Mesenchymal stem cell (in vitro differentiated cells and primary cell): ENCODE results near the gene MACROD2.

Source experiments
- DNase-seq: peaks from one replicate; pipeline ENCODE4 v3.0.0-alpha.2; 2013
- H2AFZ ChIP-seq: one replicate; pipeline ENCODE4 v1.6.1; 2013; ENCODE audit warnings: low read depth, mild to moderate bottlenecking, control low read depth, inconsistent platforms, low read length, moderate library complexity
- H2AK5ac ChIP-seq: 2 replicates; pipeline ENCODE4 v1.6.1; 2013; ENCODE audit warnings: low read length, moderate library complexity, mild to moderate bottlenecking, inconsistent platforms; ENCODE audit not compliant: severe bottlenecking
- H2BK120ac ChIP-seq: one replicate; pipeline ENCODE4 v1.6.1; 2013; ENCODE audit warnings: low read depth, mild to moderate bottlenecking, inconsistent platforms, low read length, moderate library complexity
- H2BK12ac ChIP-seq, 2 experiments: one replicate each; pipeline ENCODE4 v1.6.1; 2013; ENCODE audit warnings: inconsistent platforms in 2 of 2, low read length in 2 of 2, mild to moderate bottlenecking in 2 of 2, moderate library complexity in 2 of 2, control low read depth in 1 of 2
- H2BK15ac ChIP-seq: one replicate; pipeline ENCODE4 v1.6.1; 2013; ENCODE audit warnings: mild to moderate bottlenecking, low read depth, inconsistent platforms; ENCODE audit not compliant: poor library complexity, severe bottlenecking
- H2BK5ac ChIP-seq: 2 replicates; pipeline ENCODE4 v1.6.1; 2013; ENCODE audit warnings: low read depth, mild to moderate bottlenecking, low read length, control low read depth, inconsistent platforms; ENCODE audit not compliant: poor library complexity, severe bottlenecking
- H3K14ac ChIP-seq, 2 experiments: one replicate each; pipeline ENCODE4 v1.6.1; 2013; ENCODE audit warnings: inconsistent platforms in 2 of 2, low read length in 2 of 2, control low read depth in 1 of 2, mild to moderate bottlenecking in 1 of 2, moderate library complexity in 1 of 2
- H3K18ac ChIP-seq, 2 experiments: one replicate each; pipeline ENCODE4 v1.6.1; 2013; ENCODE audit warnings: inconsistent platforms in 2 of 2, low read length in 2 of 2, control low read depth in 1 of 2, low read depth in 1 of 2, mild to moderate bottlenecking in 1 of 2
- H3K23ac ChIP-seq, 2 experiments: one replicate each; pipeline ENCODE4 v1.6.1; 2013; ENCODE audit warnings: inconsistent platforms in 2 of 2, low read length in 2 of 2, mild to moderate bottlenecking in 2 of 2, moderate library complexity in 2 of 2, control low read depth in 1 of 2
- H3K27ac ChIP-seq: 2 replicates; pipeline ENCODE4 v1.5.1; 2013; ENCODE audit warnings: mild to moderate bottlenecking, moderate library complexity, low read length, control low read depth, inconsistent platforms; ENCODE audit not compliant: poor library complexity, severe bottlenecking
- H3K27me3 ChIP-seq, 2 experiments: 2 replicates each; pipeline versions ENCODE4 v1.6.1 to v1.7.0; 2013; ENCODE audit warnings: low read length in 2 of 2, mild to moderate bottlenecking in 2 of 2, moderate library complexity in 2 of 2, control low read depth in 1 of 2, inconsistent platforms in 1 of 2; ENCODE audit not compliant: control insufficient read depth in 1 of 2, insufficient read depth in 1 of 2
- H3K36me3 ChIP-seq, 2 experiments: 2 replicates each; pipeline versions ENCODE4 v1.6.1 to v1.7.0; 2013; ENCODE audit warnings: low read length in 2 of 2, control low read depth in 1 of 2, inconsistent platforms in 1 of 2, low read depth in 1 of 2, mild to moderate bottlenecking in 1 of 2; ENCODE audit not compliant: insufficient read depth in 2 of 2, control insufficient read depth in 1 of 2
- H3K4ac ChIP-seq, 2 experiments: one replicate each; pipeline ENCODE4 v1.6.1; 2013; ENCODE audit warnings: inconsistent platforms in 2 of 2, low read length in 2 of 2, mild to moderate bottlenecking in 2 of 2, moderate library complexity in 2 of 2, control low read depth in 1 of 2, low read depth in 1 of 2
- H3K4me1 ChIP-seq: 2 replicates; pipeline ENCODE4 v1.6.1; 2013; ENCODE audit warnings: low read depth, low read length, control low read depth; ENCODE audit not compliant: control insufficient read depth, insufficient read depth
- H3K4me2 ChIP-seq: 2 replicates; pipeline ENCODE4 v1.6.1; 2013; ENCODE audit warnings: low read length, mild to moderate bottlenecking, inconsistent platforms; ENCODE audit not compliant: poor library complexity, severe bottlenecking
- H3K4me3 ChIP-seq, 2 experiments: 2 replicates each; pipeline versions ENCODE4 v1.5.1 to v1.7.0; 2013; ENCODE audit warnings: low read length in 2 of 2, mild to moderate bottlenecking in 2 of 2, control low read depth in 1 of 2, low read depth in 1 of 2; ENCODE audit not compliant: insufficient read depth in 1 of 2
- H3K79me1 ChIP-seq: replicated peaks from 2 replicates; pipeline ENCODE4 v1.6.1; 2013; ENCODE audit warnings: mild to moderate bottlenecking, control low read depth, low read length, inconsistent platforms; ENCODE audit not compliant: poor library complexity, severe bottlenecking
- H3K9ac ChIP-seq: 2 replicates; pipeline ENCODE4 v1.7.0; 2013; ENCODE audit warnings: mild to moderate bottlenecking, low read length, moderate library complexity
- H3K9me3 ChIP-seq: 2 replicates; pipeline ENCODE4 v1.7.0; 2013; ENCODE audit warnings: mild to moderate bottlenecking, low read length; ENCODE audit not compliant: control insufficient read depth
- H4K8ac ChIP-seq: one replicate; pipeline ENCODE4 v1.6.1; 2013; ENCODE audit warnings: inconsistent platforms, mild to moderate bottlenecking, low read length, moderate library complexity
- H4K91ac ChIP-seq: one replicate; pipeline ENCODE4 v1.6.1; 2013; ENCODE audit warnings: mild to moderate bottlenecking, low read length, inconsistent platforms
- WGBS: methylation state at CpG from one replicate; pipeline ENCODE4 v1.1.7; 2013; ENCODE audit warnings: mixed read lengths; 5-methylcytosine and 5-hydroxymethylcytosine counted together

MACROD2 gene

DNA sequence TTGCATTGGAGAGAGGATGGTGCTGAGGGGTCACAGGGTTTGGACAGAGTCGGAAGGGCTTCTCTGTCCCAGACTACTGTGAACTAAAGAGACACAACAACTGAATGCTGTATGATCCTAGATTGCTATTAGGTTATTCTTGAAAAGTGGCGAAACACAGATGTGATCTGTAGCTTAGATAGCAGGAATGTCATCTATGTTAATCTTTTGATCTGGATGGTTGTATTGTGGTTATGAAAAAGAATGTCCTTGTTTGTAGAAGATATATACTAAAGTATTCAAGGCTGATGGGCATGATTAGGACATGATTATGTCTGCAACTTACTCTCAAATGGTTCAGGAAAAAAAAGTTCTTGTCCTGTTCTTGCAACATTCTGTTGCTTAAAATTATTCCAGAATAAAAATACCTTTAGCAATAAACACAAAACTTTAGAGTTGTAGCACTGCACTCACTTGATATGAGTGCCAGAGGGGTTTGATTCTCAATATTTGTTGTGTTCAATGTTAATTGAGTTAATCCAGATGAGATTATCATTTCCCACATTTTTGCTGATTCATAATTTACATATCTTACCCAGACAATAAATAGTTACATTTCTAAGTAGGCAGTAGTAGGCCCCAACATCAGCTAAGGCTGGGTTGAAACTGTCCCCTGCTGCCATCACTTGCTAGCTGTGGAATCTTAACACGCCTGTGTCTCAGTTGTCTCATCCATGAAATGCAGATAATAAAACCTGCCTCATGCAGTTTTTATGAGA, 1932.8 kb downstream of the MACROD2 start:
- Histone ChIP-seq H4K8ac (no peak overlapping the region), H2BK15ac (no peak overlapping the region), H3K4ac (no peak overlapping the region), H3K79me1 (peaks cover 12% of the 10 kb centered on the region), H2AFZ (no peak overlapping the region), H3K14ac (no peak overlapping the region), H3K4me1 (peaks cover 2% of the 10 kb centered on the region), H3K27me3 (no peaks in the 10 kb centered on the region), H2AK5ac (no peak overlapping the region), H2BK120ac (no peak overlapping the region), H3K36me3 (peaks cover 0 to 7% of the 10 kb centered on the region in 2 experiments), H3K4me3 (no peak overlapping the region), H2BK12ac (no peak overlapping the region), H4K91ac (no peak overlapping the region), H3K18ac (no peak overlapping the region), H2BK5ac (no peak overlapping the region), H3K27ac (no peak overlapping the region), H3K9me3 (no peaks in the 10 kb centered on the region), H3K23ac (no peak overlapping the region), H3K4me2 (no peak overlapping the region), H3K9ac (no peak overlapping the region)
- no peak for DNase-seq
- WGBS = 65% methylated on average over 3 of the region's 3 CpGs

DNA sequence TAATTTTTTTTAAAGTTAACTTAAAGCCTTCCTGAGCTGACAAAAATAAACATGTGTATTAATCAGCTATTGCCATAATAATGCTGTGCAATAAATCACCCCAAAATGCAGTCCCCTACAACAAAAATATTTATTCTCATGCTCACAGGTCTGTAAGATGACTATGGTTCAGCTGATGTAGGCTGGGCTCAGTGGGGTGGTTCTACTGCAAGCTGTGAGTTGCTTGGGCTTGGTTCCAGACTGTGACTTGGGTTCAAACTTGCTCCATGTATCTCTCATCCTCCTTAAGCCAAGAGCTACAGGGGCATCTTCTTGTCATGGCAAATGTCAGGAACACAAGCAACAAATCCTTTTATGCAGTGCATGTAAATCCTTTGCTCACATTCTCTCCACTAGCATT, 1933.6 kb downstream of the MACROD2 start:
- H3K27me3 ChIP-seq = no peaks in the 10 kb centered on the region
- H3K9me3 ChIP-seq = no peaks in the 10 kb centered on the region
- peaks cover 15% of the 10 kb centered on the region for H3K79me1 ChIP-seq
- H4K8ac ChIP-seq = no peak overlapping the region
- no peak overlapping the region for H2AFZ ChIP-seq
- no peak overlapping the region for H3K4me2 ChIP-seq
- no peak for DNase-seq
- no peak overlapping the region for H3K4ac ChIP-seq
- no peak overlapping the region for H3K18ac ChIP-seq
- H2BK120ac ChIP-seq = no peak overlapping the region
- H3K9ac ChIP-seq = no peak overlapping the region
- H2BK12ac ChIP-seq = no peak overlapping the region
- no peak overlapping the region for H2BK5ac ChIP-seq
- H3K4me3 ChIP-seq = no peak overlapping the region
- no peak overlapping the region for H2AK5ac ChIP-seq
- H3K27ac ChIP-seq = no peak overlapping the region
- no peak overlapping the region for H3K23ac ChIP-seq
- H3K4me1 ChIP-seq = peaks cover 3% of the 10 kb centered on the region
- peaks cover 0 to 7% of the 10 kb centered on the region in 2 experiments for H3K36me3 ChIP-seq
- H4K91ac ChIP-seq = no peak overlapping the region
- no peak overlapping the region for H3K14ac ChIP-seq
- no peak overlapping the region for H2BK15ac ChIP-seq

DNA sequence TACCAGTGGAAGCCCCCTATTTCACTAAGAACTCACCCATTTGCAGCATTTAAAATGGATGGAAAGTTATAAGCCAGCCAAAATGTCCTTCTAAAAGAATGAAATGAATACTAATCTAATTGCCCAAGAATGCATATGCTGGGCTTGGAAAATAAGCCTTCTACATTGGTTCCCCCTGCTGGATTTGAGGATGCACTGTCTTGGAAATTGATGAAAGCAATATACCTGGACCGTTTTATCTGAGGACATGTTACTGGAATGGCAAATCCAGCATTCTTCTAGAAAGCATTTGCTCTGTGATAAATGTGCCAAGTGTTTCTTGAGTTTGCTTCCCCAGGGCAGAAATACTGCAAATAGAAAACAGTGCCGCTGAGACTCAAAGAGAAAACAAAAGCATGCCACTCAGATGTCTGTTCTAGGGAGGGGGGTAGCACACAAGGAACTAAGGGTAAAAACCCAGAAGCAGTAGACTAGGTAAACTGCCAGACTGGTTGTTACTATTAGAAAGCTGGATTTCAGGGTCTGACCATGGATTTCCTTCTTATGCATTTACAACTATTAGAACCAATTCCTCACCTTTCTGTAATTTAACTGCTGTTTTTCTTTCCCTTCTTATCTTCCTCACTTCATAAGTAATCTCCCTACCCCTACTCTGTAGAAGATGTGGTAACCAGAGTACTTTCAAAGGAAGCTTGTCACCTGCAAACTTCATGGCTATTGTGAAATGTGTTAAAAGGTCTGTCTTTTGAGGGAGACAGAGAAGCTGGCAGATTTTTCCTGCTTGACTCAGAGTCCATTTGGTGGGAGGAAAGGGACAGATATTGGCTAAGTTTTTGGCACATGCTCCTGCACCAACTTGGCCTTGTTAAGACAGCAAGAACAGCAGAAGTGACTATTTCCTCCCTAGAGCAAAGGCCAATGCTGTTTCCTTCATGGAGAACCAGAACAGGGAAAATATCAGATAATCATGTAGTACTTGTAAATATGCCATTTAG, 1935.3 kb downstream of the MACROD2 start:
- no peaks in the 10 kb centered on the region for H3K9me3 ChIP-seq
- peak; percentile 25 for DNase-seq
- H3K79me1 ChIP-seq = peaks cover 15% of the 10 kb centered on the region
- H2AFZ ChIP-seq = no peak overlapping the region
- no peak overlapping the region for H3K4ac ChIP-seq
- no peak overlapping the region for H2BK120ac ChIP-seq
- no peak overlapping the region for H4K91ac ChIP-seq
- WGBS = 37% methylated on average over 2 of the region's 2 CpGs
- H2AK5ac ChIP-seq = peak overlapping the region; percentile 28
- H4K8ac ChIP-seq = no peak overlapping the region
- no peak overlapping the region for H2BK5ac ChIP-seq
- no peak overlapping the region for H3K23ac ChIP-seq
- H3K4me3 ChIP-seq = no peak overlapping the region
- no peak overlapping the region for H2BK12ac ChIP-seq
- H3K14ac ChIP-seq = no peak overlapping the region
- H2BK15ac ChIP-seq = no peak overlapping the region
- no peak overlapping the region for H3K18ac ChIP-seq
- H3K27ac ChIP-seq = peak overlapping the region; percentile 28
- H3K4me1 ChIP-seq = peaks cover 3% of the 10 kb centered on the region
- H3K9ac ChIP-seq = no peak overlapping the region
- no peak overlapping the region for H3K4me2 ChIP-seq
- peaks cover 0 to 10% of the 10 kb centered on the region in 2 experiments for H3K36me3 ChIP-seq
- H3K27me3 ChIP-seq = no peaks in the 10 kb centered on the region

DNA sequence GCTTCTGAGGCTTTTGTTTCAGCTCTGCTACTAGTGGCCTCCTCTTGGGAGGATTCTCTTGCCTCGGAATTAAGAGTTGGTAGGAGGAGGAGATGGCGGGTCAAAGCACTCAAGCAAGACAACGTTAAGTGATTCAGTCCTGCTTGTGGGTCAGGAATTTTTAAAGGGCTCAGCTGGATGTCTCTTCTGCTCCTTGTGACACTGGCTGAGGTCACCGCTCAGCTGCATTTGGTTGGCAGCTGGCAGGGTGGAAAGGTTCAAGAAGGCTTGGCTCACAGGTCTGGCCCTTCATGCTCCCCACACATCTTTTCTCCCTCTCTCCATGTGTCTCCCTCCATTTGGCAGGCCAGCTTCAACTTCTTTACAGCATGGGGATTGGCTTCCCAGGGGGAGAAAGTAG, 1936.6 kb downstream of the MACROD2 start:
- H3K14ac ChIP-seq = no peak overlapping the region
- no peak overlapping the region for H2AFZ ChIP-seq
- H3K27ac ChIP-seq = peak overlapping the region; percentile 47
- H3K27me3 ChIP-seq = no peaks in the 10 kb centered on the region
- peaks cover 10% of the 10 kb centered on the region for H3K79me1 ChIP-seq
- no peak overlapping the region for H4K8ac ChIP-seq
- no peak overlapping the region for H2BK120ac ChIP-seq
- H3K18ac ChIP-seq = no peak overlapping the region
- H2BK15ac ChIP-seq = no peak overlapping the region
- H3K4me3 ChIP-seq = no peak overlapping the region
- peaks cover 3% of the 10 kb centered on the region for H3K4me1 ChIP-seq
- no peak overlapping the region for H2BK12ac ChIP-seq
- peaks cover 0 to 7% of the 10 kb centered on the region in 2 experiments for H3K36me3 ChIP-seq
- 85% methylated on average over 3 of the region's 4 CpGs for WGBS
- H3K4ac ChIP-seq = no peak overlapping the region
- no peak overlapping the region for H3K4me2 ChIP-seq
- H3K9ac ChIP-seq = no peak overlapping the region
- no peaks in the 10 kb centered on the region for H3K9me3 ChIP-seq
- H3K23ac ChIP-seq = no peak overlapping the region
- H4K91ac ChIP-seq = no peak overlapping the region
- H2BK5ac ChIP-seq = peak overlapping the region; percentile 84
- no peak overlapping the region for H2AK5ac ChIP-seq
- DNase-seq = no peak
